HuH-7 (cell line): ENCODE measurements around the gene THAP8.
"Not testable (repeated sequence)": the region's sequence is repeated elsewhere in the genome, so short reads cannot be mapped to it uniquely, and the experiment has no call there.

ENCODE experiments used
- DNase-seq: peaks from one replicate; pipeline ENCODE4 v3.0.0; 2011; ENCODE audit warnings: low spot score

THAP8 gene

DNA sequence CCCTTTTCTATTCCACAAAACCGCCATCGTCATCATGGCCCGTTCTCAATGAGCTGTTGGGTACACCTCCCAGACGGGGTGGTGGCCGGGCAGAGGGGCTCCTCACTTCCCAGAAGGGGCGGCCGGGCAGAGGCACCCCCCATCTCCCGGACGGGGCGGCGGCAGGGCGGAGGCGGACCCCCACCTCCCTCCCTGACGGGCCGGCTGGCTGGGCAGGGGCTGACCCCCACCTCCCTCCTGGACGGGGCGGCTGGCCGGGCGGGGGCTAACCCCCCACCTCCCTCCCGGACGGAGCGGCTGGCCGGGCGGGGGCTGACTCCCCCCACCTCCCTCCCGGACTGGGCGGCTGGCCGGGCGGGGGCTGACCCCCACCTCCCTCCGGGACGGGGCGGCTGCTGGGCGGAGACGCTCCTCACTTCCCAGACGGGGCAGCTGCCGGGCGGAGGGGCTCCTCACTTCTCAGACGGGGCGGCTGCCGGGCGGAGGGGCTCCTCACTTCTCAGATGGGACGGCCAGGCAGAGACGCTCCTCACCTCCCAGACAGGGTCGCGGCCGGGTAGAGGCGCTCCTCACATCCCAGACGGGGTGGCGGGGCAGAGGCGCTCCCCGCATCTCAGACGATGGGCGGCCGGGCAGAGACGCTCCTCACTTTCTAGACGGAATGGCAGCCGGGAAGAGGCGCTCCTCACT lies 14.9 kb upstream of the THAP8 start:
- not testable (repeated sequence) for DNase-seq

DNA sequence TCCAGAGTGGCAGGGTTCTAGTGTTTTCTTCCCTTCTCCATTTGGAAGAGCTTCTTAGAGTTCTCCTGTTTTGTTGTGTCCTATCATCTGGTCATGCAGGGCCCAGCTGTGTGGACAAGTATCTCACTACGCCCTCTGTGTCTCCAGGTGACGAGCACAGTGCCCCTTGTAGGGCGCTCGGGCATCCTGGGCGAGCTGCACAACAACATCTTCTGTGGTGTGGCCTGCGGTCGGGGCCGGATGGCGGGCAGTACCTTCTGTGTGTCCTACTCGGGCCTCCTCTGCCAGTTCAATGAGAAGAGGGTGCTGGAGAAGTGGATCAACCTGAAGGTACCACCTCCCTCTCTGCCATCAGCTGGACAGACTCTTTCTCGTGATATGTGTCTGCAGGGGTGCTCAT lies 13.6 kb upstream of the THAP8 start:
- DNase-seq: no peak

GRCh38 chr19:36064826-36065225 lies 10.7 kb upstream of the THAP8 start:
- no peak for DNase-seq

DNA sequence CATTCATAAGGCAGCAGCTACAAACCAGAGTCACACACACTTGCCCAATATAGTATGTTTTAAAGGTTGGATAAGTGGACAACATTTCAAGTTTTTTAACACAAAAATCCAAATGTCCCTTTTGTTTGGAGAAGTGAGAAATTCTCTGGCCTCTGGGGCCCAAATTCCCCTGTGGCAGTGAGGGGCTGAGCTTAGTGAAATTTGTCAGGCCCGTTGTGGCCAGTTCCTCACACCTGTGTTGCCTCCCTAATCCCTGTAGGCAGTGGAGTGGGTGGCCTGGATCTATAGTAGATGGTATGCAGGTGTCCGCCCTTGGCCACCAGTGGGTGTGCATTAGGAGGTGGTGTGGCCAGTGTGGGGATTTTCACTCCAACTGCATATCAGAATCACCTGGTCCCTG lies 7.3 kb upstream of the THAP8 start:
- DNase-seq: no peak

GRCh38 chr19:36060430-36060829 lies 6.3 kb upstream of the THAP8 start:
- DNase-seq: peak; percentile 84

DNA sequence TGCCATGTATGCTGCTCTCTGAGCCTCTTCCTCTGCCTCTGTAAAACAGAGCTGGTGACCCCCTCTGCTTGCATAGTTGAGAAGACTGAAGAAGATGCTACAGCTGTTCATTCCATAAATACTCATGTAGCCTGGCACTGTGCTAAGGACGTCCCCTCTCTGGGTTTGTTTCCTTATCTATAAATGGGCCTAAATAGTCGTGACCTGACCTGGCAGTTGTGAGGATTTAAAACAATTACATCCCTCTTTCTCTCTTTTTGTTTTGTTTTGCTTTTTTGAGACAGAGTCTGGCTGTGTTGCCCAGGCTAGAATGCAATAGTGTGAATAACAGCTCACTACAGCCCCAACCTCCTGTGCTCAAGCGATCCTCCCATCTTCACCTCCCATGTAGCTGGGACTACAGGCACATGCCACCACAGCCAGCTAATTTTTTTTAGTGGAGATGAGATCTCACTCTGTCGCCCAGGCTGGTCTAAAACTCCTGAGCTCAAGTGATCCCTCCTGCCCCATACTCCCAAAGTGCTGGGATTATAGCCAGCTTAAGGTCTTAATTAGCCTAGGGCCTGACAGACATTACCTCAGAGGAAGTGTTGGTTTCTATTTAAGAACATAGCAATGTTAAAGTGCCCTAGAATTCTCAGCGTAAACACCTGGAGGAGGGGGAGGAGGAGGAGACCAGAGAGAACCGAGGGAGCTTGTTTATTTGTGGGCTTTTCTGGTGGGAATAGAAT lies 5.3 kb upstream of the THAP8 start:
- no peak for DNase-seq

GRCh38 chr19:36058481-36059179 lies 4.5 kb upstream of the THAP8 start:
- peak; percentile 44 for DNase-seq

DNA sequence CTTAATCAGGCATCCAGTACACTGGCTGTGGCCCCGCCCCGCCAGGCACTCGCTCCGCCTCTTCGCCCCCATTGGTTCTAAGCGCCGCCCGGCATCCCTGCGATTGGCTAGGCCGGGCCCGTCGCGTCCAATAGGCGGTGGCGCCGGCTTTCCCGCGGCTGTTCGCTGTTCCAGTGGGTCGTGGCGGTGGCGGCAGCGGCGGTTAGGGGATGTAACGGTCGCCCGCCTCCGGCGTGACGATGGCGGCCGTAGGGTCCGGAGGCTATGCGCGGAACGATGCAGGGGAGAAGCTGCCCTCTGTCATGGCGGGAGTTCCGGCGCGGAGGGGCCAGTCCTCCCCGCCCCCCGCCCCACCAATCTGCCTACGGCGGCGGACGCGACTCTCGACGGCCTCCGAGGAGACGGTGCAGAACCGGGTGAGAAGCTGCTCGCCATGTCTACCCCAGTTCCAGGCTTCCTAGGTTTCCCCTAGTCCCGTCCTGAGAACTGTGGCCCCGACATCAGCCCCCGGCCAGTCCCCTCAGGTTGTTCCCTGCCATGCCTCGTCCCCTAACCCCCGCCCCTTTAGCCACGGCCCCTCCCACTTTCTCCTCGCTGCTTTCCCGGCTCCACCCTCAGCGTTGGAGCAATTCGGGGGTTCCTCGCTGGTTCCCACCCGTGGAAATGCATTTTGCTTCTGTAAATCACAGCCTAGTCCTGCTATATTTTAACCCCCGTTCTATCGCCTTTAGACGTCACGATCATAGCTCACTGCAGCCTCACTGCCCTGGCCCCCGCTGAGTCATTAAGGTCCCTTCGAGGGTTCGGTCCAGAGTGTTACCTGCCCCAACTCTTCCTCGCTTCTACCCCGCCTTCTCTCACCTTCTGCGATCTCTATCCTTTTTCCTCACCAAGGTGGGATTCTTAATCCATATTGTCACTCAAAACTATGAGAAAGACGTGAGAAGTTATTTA lies 925 bp upstream of the THAP8 start, which contains the start of gene WDR62:
WDR62 (plus strand) TSS at position 165 of the 954 bp plus-strand sequence; CDS start at position 240, 75 bp downstream.
- peak; percentile 99 for DNase-seq

DNA sequence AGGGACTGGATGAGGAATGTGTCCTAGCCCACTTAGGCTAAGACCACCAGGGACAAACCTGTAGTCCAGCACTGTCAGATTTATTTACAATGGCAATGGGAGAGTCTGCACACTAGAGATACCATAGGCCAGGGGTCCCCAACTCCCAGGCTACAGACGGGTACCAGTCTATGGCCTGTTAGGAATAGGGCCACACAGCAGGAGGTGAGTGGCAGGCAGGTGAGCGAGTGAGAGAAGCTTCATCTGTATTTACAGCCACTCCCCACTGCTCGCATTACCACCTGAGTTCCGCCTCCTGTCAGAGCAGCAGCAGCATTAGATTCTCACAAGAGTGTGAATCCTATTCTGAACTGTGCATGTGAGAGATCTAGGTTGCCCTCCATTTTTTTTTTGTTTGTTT lies 2.4 kb downstream of the THAP8 start:
- no peak for DNase-seq

- peak; percentile 68 for DNase-seq
Observed at GRCh38 chr19:36051236-36051635, 2.8 kb downstream of the THAP8 start.

- no peak for DNase-seq
Observed at GRCh38 chr19:36049080-36049698, 4.9 kb downstream of the THAP8 start.

DNA sequence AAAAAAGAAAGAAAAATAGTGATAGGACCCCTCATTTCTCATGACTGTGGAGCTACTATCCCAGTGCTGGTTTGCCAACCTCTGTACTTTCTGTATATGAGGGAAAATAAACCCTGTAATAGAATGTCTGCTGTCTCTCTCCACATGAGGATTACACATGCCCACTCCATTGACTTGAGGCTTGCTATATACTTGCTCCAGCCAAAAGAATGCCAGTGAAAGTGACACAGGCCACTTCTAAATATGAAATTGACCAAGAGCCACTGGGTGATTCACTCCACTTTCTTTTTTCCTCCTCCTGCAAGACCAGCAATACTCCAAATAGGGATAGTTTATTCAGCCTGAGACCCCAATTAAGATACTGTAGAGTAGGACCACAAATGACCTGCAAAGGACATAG lies 6.2 kb downstream of the THAP8 start:
- DNase-seq: no peak

DNA sequence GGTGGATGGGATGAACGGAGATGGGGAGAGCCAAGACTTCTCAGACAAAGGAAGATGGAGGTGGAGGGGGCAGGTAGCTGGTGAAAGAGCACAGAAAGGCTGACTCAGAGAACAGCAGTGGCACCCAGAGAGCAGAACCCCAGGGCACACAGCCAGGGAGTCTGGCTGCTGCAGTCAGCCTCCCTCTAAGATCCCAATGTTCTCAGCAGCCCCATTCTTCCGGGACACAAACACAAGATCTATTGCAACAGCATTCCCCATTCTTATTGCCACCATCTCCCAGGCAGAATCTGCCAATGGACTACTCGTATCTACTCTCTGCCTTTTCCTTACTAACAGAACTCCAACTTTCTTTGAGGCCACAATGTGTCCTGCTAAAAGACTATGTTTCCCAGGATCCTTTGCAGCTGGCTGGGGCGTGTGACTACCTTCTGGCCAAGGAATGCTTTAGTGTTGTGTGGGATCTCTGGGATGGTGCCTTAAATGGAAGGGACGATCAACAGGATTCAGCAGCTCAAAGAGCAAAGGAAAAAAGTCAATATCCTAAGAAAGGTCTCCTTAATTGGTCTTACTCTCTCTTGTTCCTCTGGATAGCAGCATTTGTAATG lies 7.5 kb downstream of the THAP8 start:
- no peak for DNase-seq

- no peak for DNase-seq
Observed at GRCh38 chr19:36043952-36044351, 10.1 kb downstream of the THAP8 start.

GRCh38 chr19:36041831-36042230 lies 12.3 kb downstream of the THAP8 start:
- DNase-seq: peak; percentile 52

- DNase-seq: not testable (repeated sequence)
Observed at GRCh38 chr19:36041092-36041491, 13.0 kb downstream of the THAP8 start.

DNA sequence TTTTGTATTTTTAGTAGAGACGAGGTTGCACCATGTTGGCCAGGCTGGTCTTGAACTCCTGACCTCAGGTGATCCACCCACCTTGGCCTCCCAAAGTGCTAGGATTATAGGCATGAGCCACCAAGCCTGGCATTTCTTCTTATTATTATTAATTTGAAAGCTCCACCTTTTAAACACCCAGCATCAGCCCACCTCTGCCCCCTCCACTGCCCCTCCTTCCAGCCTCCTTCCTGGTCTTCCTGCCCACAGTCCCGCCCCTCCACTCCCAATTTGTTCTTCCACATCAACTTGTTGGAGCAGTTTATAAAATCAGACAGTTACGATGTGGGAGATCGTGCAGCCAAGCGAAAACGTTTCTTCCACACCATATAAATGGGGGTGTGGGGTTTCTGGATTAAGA lies 13.6 kb downstream of the THAP8 start:
- no peak for DNase-seq

DNA sequence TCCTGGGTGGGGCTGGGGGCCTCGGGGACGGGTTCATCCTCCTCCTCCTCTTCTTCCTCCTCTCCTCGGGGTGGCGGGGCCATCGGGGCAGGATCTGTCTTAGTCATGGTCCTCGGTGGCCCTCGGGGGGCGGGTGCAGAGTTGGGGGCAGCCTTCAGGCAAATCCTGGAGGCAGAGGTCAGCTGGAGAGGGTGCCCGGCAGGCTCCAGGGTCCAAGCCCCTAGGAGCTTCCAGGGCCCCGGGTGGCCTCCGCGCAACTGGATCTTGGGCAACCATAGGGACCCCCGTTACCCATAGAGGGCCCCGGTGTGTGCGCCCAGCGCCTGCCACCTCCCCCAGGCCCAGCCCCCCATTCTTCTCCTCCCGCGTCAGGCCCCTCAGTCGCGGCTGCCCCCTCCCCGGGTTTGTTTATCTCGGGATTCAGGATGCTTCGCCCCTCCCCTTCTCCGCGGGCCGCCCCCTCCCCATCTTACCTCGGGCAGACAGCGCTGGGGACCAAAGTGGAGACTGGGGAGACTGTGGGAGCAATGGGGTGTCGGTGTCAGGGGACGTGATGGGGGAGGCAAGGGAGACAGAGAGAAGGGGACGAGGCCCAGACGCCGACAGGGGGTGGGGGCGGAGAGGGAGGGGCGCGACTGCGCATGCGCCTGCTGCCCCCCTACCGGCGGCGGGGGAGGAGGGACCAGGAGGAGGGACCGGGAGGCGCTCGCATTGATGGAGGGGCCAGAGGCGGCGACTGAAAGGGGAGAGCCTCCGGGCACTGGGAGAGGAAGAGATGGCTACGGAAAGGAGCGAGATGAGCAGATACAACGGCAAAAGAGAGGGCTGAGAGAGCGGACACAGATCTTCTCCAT lies 21.6 kb downstream of the THAP8 start, which contains the start of gene CLIP3:
CLIP3 (minus strand) TSS at position 623 of the 854 bp plus-strand sequence; CDS start at position 107, 516 bp downstream.
- no peak for DNase-seq

- DNase-seq: no peak
Observed at GRCh38 chr19:36031308-36031707, 22.8 kb downstream of the THAP8 start.
